H1 (cell line): Measurements from ENCODE around the gene NPC1L1. TPM values are rescaled to one million over a fixed set of nuclear protein-coding genes. Genes with fewer than 3 reads are reported as not detected.

Source experiments
- CTCF ChIA-PET: fragments of 300-600 bp; sonication (Branson Sonifier 250); formaldehyde crosslinking; loops from one replicate; lab custom pipeline; 2021; ENCODE audit not compliant: partially characterized antibody; lab: Charles Lee
- POLR2A ChIA-PET: fragments of 300-600 bp; sonication (Branson Sonifier 250); formaldehyde crosslinking; loops from one replicate; lab custom pipeline; 2021; ENCODE audit warnings: inconsistent platforms; ENCODE audit not compliant: partially characterized antibody; lab: Charles Lee
- DNase-seq, 2 experiments: peaks; one replicate each; pipeline versions ENCODE4 v3.0.0 to v3.0.0-alpha.2; 2010 to 2022; ENCODE audit warnings: low spot score in 2 of 2, low read depth in 1 of 2, mixed read lengths in 1 of 2
- FAIRE-seq: peaks from 2 replicates; lab custom pipeline; 2011; peaks lifted over from hg19 to GRCh38; lab: Jason Lieb, UNC
- H2AFZ ChIP-seq: 2 replicates; pipeline ENCODE4 v1.8.1; 2012; ENCODE audit warnings: low read length, inconsistent platforms
- H2AK5ac ChIP-seq: 2 replicates; pipeline ENCODE4 v1.6.1; 2013; ENCODE audit warnings: low read depth, low read length
- H2BK120ac ChIP-seq: replicated peaks from 2 replicates; pipeline ENCODE3; 2013; ENCODE audit warnings: low read depth, low read length, inconsistent platforms
- H2BK12ac ChIP-seq: 2 replicates; pipeline ENCODE4 v1.6.1; 2013; ENCODE audit warnings: low read depth, low read length
- H2BK15ac ChIP-seq: 2 replicates; pipeline ENCODE4 v1.6.1; 2013; ENCODE audit warnings: low read length
- H2BK20ac ChIP-seq: 2 replicates; pipeline ENCODE4 v1.6.1; 2013; ENCODE audit warnings: low read length
- H2BK5ac ChIP-seq: 2 replicates; pipeline ENCODE4 v1.6.1; 2013; ENCODE audit warnings: low read depth, low read length
- H3K14ac ChIP-seq: 2 replicates; pipeline ENCODE4 v1.6.1; 2013; ENCODE audit warnings: inconsistent platforms; ENCODE audit not compliant: insufficient read length
- H3K18ac ChIP-seq: 2 replicates; pipeline ENCODE4 v1.6.1; 2013; ENCODE audit warnings: low read length; ENCODE audit errors: extremely low read depth
- H3K23ac ChIP-seq: 2 replicates; pipeline ENCODE4 v1.6.1; 2013; ENCODE audit warnings: inconsistent platforms; ENCODE audit not compliant: insufficient read length
- H3K23me2 ChIP-seq: 2 replicates; pipeline ENCODE4 v1.6.1; 2013; ENCODE audit warnings: low read depth, low read length
- H3K27ac ChIP-seq: 2 replicates; pipeline ENCODE4 v1.6.1; 2011; ENCODE audit warnings: low read depth, low read length, inconsistent platforms
- H3K27me3 ChIP-seq, 4 experiments: replicated peaks in 1 of 4; 1 replicate in 1 of 4; 2 replicates in 3 of 4; pipeline versions ENCODE4 v1.6.1 to v1.8.1; 2011 to 2013; ENCODE audit warnings: low read length in 3 of 4, mild to moderate bottlenecking in 3 of 4, inconsistent platforms in 2 of 4, mixed read lengths in 2 of 4, moderate library complexity in 1 of 4; ENCODE audit not compliant: control insufficient read depth in 3 of 4, insufficient read depth in 3 of 4; ENCODE audit errors: extremely low read depth in 1 of 4
- H3K36me3 ChIP-seq, 4 experiments: 2 replicates each; pipeline versions ENCODE4 v1.6.1 to v1.8.1; 2011 to 2013; ENCODE audit warnings: mild to moderate bottlenecking in 4 of 4, low read length in 3 of 4, moderate library complexity in 2 of 4, control low read depth in 1 of 4, inconsistent platforms in 1 of 4; ENCODE audit not compliant: insufficient read depth in 4 of 4, control insufficient read depth in 2 of 4
- H3K4ac ChIP-seq: replicated peaks from 2 replicates; pipeline ENCODE3; 2013; ENCODE audit warnings: low read length, low read depth, mixed read lengths, inconsistent platforms; ENCODE audit not compliant: insufficient read length
- H3K4me1 ChIP-seq, 4 experiments: replicated peaks in 1 of 4; 1 replicate in 1 of 4; 2 replicates in 3 of 4; pipeline versions ENCODE4 v1.6.1 to v1.8.1; 2011 to 2013; ENCODE audit warnings: low read length in 3 of 4, inconsistent platforms in 2 of 4, mixed read lengths in 1 of 4; ENCODE audit not compliant: insufficient read depth in 4 of 4, control insufficient read depth in 3 of 4
- H3K4me2 ChIP-seq, 2 experiments: 2 replicates each; pipeline versions ENCODE4 v1.6.1 to v1.8.1; 2011 to 2013; ENCODE audit warnings: low read depth in 2 of 2, low read length in 2 of 2, control low read depth in 1 of 2, inconsistent platforms in 1 of 2, mild to moderate bottlenecking in 1 of 2; ENCODE audit not compliant: insufficient read depth in 1 of 2
- H3K4me3 ChIP-seq, 4 experiments: fragments of 200-600, 300-600 bp in 1 of 4; sonication (generic), shearing (Covaris generic), sonication (Bioruptor Twin) in 1 of 4; 2 replicates each; pipeline versions ENCODE4 v1.5.1 to v1.8.1; 2011 to 2016; ENCODE audit warnings: low read length in 4 of 4, low read depth in 3 of 4, control low read depth in 2 of 4, inconsistent platforms in 2 of 4, mild to moderate bottlenecking in 2 of 4, mixed read lengths in 1 of 4, moderate library complexity in 1 of 4; ENCODE audit not compliant: insufficient read depth in 2 of 4; ENCODE audit errors: extremely low read depth in 1 of 4
- H3K56ac ChIP-seq: replicated peaks from 2 replicates; pipeline ENCODE3; 2013; ENCODE audit warnings: low read depth, mild to moderate bottlenecking, mixed read lengths, low read length, inconsistent platforms; ENCODE audit not compliant: insufficient read length
- H3K79me1 ChIP-seq: 2 replicates; pipeline ENCODE4 v1.6.1; 2013; ENCODE audit warnings: low read depth, low read length, control low read depth
- H3K79me2 ChIP-seq, 2 experiments: 2 replicates each; pipeline versions ENCODE4 v1.6.1 to v1.8.1; 2012 to 2013; ENCODE audit warnings: low read length in 2 of 2, mild to moderate bottlenecking in 2 of 2, inconsistent platforms in 1 of 2; ENCODE audit not compliant: insufficient read depth in 2 of 2, control insufficient read depth in 1 of 2
- H3K9ac ChIP-seq, 4 experiments: replicated peaks in 1 of 4; 1 replicate in 1 of 4; 2 replicates in 3 of 4; pipeline versions ENCODE4 v1.6.1 to v1.8.1; 2011 to 2013; ENCODE audit warnings: low read depth in 3 of 4, low read length in 3 of 4, control low read depth in 2 of 4, mild to moderate bottlenecking in 2 of 4, moderate library complexity in 2 of 4, inconsistent platforms in 1 of 4; ENCODE audit errors: extremely low read depth in 1 of 4
- H3K9me3 ChIP-seq, 2 experiments: 2 replicates each; pipeline versions ENCODE4 v1.6.1 to v1.8.1; 2012 to 2013; ENCODE audit warnings: mild to moderate bottlenecking in 2 of 2, moderate library complexity in 2 of 2, control low read depth in 1 of 2, inconsistent platforms in 1 of 2, low read depth in 1 of 2, low read length in 1 of 2, mixed read lengths in 1 of 2; ENCODE audit not compliant: insufficient read depth in 2 of 2
- H4K20me1 ChIP-seq, 2 experiments: replicated peaks in 1 of 2; 2 replicates each; pipeline versions ENCODE3 to v1.8.1; 2011 to 2013; ENCODE audit warnings: inconsistent platforms in 2 of 2, low read length in 2 of 2, mild to moderate bottlenecking in 1 of 2; ENCODE audit not compliant: insufficient read depth in 2 of 2, control insufficient read depth in 1 of 2
- H4K5ac ChIP-seq: 2 replicates; pipeline ENCODE4 v1.6.1; 2013; ENCODE audit warnings: low read length, low read depth, mixed read lengths, inconsistent platforms; ENCODE audit not compliant: insufficient read length
- H4K8ac ChIP-seq: 2 replicates; pipeline ENCODE4 v1.8.0; 2013; ENCODE audit warnings: mild to moderate bottlenecking, moderate library complexity, low read length, inconsistent platforms; ENCODE audit not compliant: insufficient read depth; ENCODE audit errors: extremely low read depth
- H4K91ac ChIP-seq: replicated peaks from 2 replicates; pipeline ENCODE3; 2013; ENCODE audit warnings: low read length, mixed read lengths, inconsistent platforms; ENCODE audit not compliant: insufficient read length
- BCL11A ChIP-seq, 2 experiments: IDR thresholded peaks; one replicate each; pipeline ENCODE4 v1.6.1; 2011; ENCODE audit warnings: low read depth in 2 of 2, low read length in 2 of 2, mild to moderate bottlenecking in 2 of 2
- BRCA1 ChIP-seq: IDR thresholded peaks from 2 replicates; pipeline ENCODE4 v1.6.1; 2012; ENCODE audit warnings: low read depth, low read length, improper control_type of control experiment
- HDAC6 ChIP-seq: IDR thresholded peaks from one replicate; pipeline ENCODE4 v1.7.1; 2012; ENCODE audit warnings: low read depth, mild to moderate bottlenecking, inconsistent platforms, low read length, moderate library complexity
- KDM1A ChIP-seq: fragments of 200-600, 300-600 bp; sonication (generic); IDR thresholded peaks from 2 replicates; pipeline ENCODE4 v1.7.1; 2016; ENCODE audit warnings: mild to moderate bottlenecking, low read length, borderline replicate concordance
- KDM4A ChIP-seq: IDR thresholded peaks from one replicate; pipeline ENCODE4 v1.7.1; 2012; ENCODE audit warnings: low read depth, mild to moderate bottlenecking, moderate library complexity, low read length, inconsistent platforms; ENCODE audit not compliant: severe bottlenecking
- KDM5A ChIP-seq: fragments of 200-600 bp; IDR thresholded peaks from 2 replicates; pipeline ENCODE4 v1.7.1; 2012; ENCODE audit warnings: mild to moderate bottlenecking, low read length, inconsistent platforms, mixed read lengths
- MAX ChIP-seq: IDR thresholded peaks from 2 replicates; pipeline ENCODE4 v1.6.1; 2012; ENCODE audit warnings: inconsistent platforms
- RFX5 ChIP-seq: IDR thresholded peaks from 2 replicates; pipeline ENCODE4 v1.6.1; 2011; ENCODE audit warnings: low read depth, low read length, improper control_type of control experiment, borderline replicate concordance
- RXRA ChIP-seq: IDR thresholded peaks from 2 replicates; pipeline ENCODE4 v1.6.1; 2011; ENCODE audit warnings: low read depth, mild to moderate bottlenecking, low read length, moderate library complexity; ENCODE audit not compliant: insufficient read depth
- SIRT6 ChIP-seq: IDR thresholded peaks from one replicate; pipeline ENCODE4 v1.7.1; 2012; ENCODE audit warnings: low read length, inconsistent platforms
- SIX5 ChIP-seq: IDR thresholded peaks from 2 replicates; pipeline ENCODE4 v1.6.1; 2011; ENCODE audit warnings: mild to moderate bottlenecking, low read depth, low read length
- TAF7 ChIP-seq: optimal IDR thresholded peaks from 2 replicates; pipeline ENCODE3; 2011; ENCODE audit warnings: low read depth, mild to moderate bottlenecking, inconsistent platforms, low read length, moderate library complexity, borderline replicate concordance
- YY1 ChIP-seq: IDR thresholded peaks from 2 replicates; pipeline ENCODE4 v1.6.1; 2011; ENCODE audit warnings: low read depth, mild to moderate bottlenecking, low read length
- WGBS, 2 experiments: shearing (Covaris generic) in 1 of 2; methylation state at CpG; one replicate each; pipeline versions ENCODE4 v1.1.6 to v1.1.7; 2013 to 2015; ENCODE audit warnings: low lambda C conversion rate in 2 of 2, mixed read lengths in 2 of 2, inconsistent platforms in 1 of 2, low coverage in 1 of 2, missing lambda C conversion rate in 1 of 2; ENCODE audit not compliant: insufficient replicate concordance in 2 of 2, insufficient coverage in 1 of 2, insufficient read length in 1 of 2; ENCODE audit errors: extremely low coverage in 1 of 2, missing lambda C conversion rate in 1 of 2; 5-methylcytosine and 5-hydroxymethylcytosine counted together
- polyA plus RNA-seq, 7 experiments: library from polyadenylated mRNA; depleted of rRNA in 3 of 7; stranded (reverse) in 5 of 7; unstranded in 2 of 7; fragments of >200 nt in 5 of 7; fragments of 200-250 nt in 2 of 7; gene quantifications; 1 replicate in 5 of 7; 2 replicates in 1 of 7; 4 replicates in 1 of 7; pipeline versions ENCODE4 v1.2.1 to v1.2.3, GENCODE V29; 2011 to 2013; ENCODE audit warnings: missing spikeins in 2 of 7, mixed read lengths in 2 of 7
- total RNA-seq: library from RNA; stranded (reverse); fragmentation: NEBNext Ultra II Directional; extraction: Animal tissue kit (Norgen Biotek cat#: 25700); gene quantifications from 2 replicates; pipeline ENCODE4 v1.2.1, GENCODE V29; 2021

The NPC1L1 gene
- total and polyA plus RNA-seq, 2 of the 8 experiments (the other 6 are each of a cell fraction or from before 2014, with no cell fraction given) = 0.06 to 0.21 TPM

- POLR2A ChIA-PET = interaction anchor here (0.7 to 1.4 kb wide), 4 partner anchors 9 to 35 kb away, joined by 3 to 4 read pairs (median 3); no protein-coding TSS in a partner anchor
- TF ChIP-seq RFX5 = no peak
- no peak for TF ChIP-seq RXRA
- TF ChIP-seq SIX5 = no peak
- no peak for TF ChIP-seq KDM4A
- TF ChIP-seq HDAC6 = no peak
- no peak for TF ChIP-seq MAX
- TF ChIP-seq KDM5A = no peak
- no peak for TF ChIP-seq KDM1A
- TF ChIP-seq SIRT6 = no peak
- TF ChIP-seq TAF7 = no peak
- TF ChIP-seq BRCA1 = no peak
- no peak for TF ChIP-seq BCL11A (IDR thresholded peaks at IDR 0.05; ENCODE audit: low read depth in 2 of 2, low read length in 2 of 2)
- no peak for TF ChIP-seq YY1
- CTCF ChIA-PET = interaction anchor here (0.5 to 10.0 kb wide), 6 partner anchors 9 to 558 kb away, joined by 3 to 98 read pairs (median 4); no protein-coding TSS in a partner anchor
These were observed 3.7 kb downstream of the NPC1L1 start for GRCh38 chr7:44537442-44537841.

More at GRCh38 chr7:44537442-44537841, 3.7 kb downstream of the NPC1L1 start:
- no peak overlapping the region for H4K91ac ChIP-seq
- no peak overlapping the region for H2AK5ac ChIP-seq
- H2AFZ ChIP-seq = no peak overlapping the region
- no peak overlapping the region for H3K4ac ChIP-seq
- no peak overlapping the region for H4K5ac ChIP-seq
- no peak overlapping the region for H3K23ac ChIP-seq
- no peak overlapping the region for H3K56ac ChIP-seq
- no peak overlapping the region for H2BK120ac ChIP-seq
- H4K20me1 ChIP-seq = no peaks in the 10 kb centered on the region
- H3K9me3 ChIP-seq = no peaks in the 10 kb centered on the region
- no peak overlapping the region for H2BK20ac ChIP-seq
- no peak overlapping the region for H3K9ac ChIP-seq
- no peaks in the 10 kb centered on the region for H3K79me2 ChIP-seq
- no peak overlapping the region for H2BK12ac ChIP-seq
- no peak overlapping the region for H3K4me3 ChIP-seq
- H3K36me3 ChIP-seq = no peaks in the 10 kb centered on the region
- no peaks in the 10 kb centered on the region for H3K27me3 ChIP-seq
- H2BK15ac ChIP-seq = no peak overlapping the region
- 84% methylated on average over 6 of the region's 6 CpGs; no CpG with 5 or more reads in 1 of the 2 experiments for WGBS, 2 experiments
- H3K23me2 ChIP-seq = no peaks in the 10 kb centered on the region
- H3K4me1 ChIP-seq = no peaks in the 10 kb centered on the region
- H3K14ac ChIP-seq = no peak overlapping the region
- H3K4me2 ChIP-seq = no peak overlapping the region
- no peak overlapping the region for H3K27ac ChIP-seq
- H3K18ac ChIP-seq = no peak overlapping the region
- DNase-seq (no peak), FAIRE-seq (no peak)
- no peak overlapping the region for H4K8ac ChIP-seq
- no peak overlapping the region for H2BK5ac ChIP-seq
- H3K79me1 ChIP-seq = no peaks in the 10 kb centered on the region
